NCI-H510A (cell line): Measurements from ENCODE around the gene HLA-F.

Experiments
- DNase-seq: peaks from one replicate; lab custom pipeline; 2025; lab: John Stamatoyannopoulos, UW

The HLA-F gene

GRCh38 chr6:29723262-29723665, at the start of gene HLA-F:
HLA-F (plus strand) TSS chr6:29723434; CDS start chr6:29723464, 30 bp downstream.
- DNase-seq: peak; percentile 0

DNA sequence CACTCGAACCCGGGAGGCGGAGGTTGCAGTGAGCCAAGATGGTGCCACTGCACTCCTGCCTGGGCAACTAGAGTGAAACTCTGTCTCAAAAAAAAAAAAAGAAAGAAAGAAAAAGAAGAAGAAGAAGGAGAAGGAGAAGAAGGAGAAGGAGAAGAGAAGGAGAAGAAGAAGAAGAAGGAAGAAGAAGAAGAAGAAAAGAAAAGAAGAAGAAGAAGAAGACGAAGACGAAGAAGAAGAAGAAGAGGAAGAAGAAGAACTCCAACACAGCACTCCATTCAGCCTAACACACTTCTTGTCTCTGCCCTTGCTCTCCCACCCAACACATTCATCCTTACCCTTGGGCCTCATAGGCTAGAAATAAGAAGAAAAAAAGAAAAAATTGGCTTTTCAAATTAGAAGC, 49.2 kb upstream of the HLA-F start:
- DNase-seq: no peak

- DNase-seq: no peak
Measured at GRCh38 chr6:29675561-29675960, 47.7 kb upstream of the HLA-F start.

GRCh38 chr6:29676981-29677601, 46.1 kb upstream of the HLA-F start:
- no peak for DNase-seq

GRCh38 chr6:29678114-29678513, 45.1 kb upstream of the HLA-F start:
- DNase-seq: no peak

DNA sequence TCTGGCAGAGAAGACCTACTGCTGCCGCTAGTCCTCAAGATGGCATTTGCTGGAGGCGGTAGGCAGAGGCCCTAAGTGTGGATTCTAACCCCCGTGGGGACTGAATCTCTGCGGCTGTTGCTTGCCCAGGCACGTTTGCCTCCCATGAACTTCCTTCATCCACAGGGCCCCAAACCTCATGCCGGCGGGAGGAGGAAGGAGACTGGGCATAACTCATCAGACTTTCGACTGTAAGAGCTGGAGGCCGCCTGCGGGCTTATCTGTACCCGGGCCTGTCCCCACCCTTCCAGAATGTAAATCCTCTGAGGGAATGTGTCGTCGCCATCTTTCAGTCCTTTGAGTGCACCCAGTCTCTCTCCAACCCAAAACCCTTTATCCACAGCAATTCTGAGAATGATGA, 43.3 kb upstream of the HLA-F start:
- DNase-seq: no peak

- DNase-seq: no peak
Measured at GRCh38 chr6:29680416-29680815, 42.8 kb upstream of the HLA-F start.

GRCh38 chr6:29680904-29681303, 42.3 kb upstream of the HLA-F start, which contains the start of gene ZFP57:
ZFP57 (minus strand) TSS chr6:29681152; CDS start chr6:29677003, 4,149 bp downstream.
- DNase-seq: no peak

GRCh38 chr6:29681811-29682210, 41.4 kb upstream of the HLA-F start:
- no peak for DNase-seq

GRCh38 chr6:29685718-29686326, 37.4 kb upstream of the HLA-F start:
- no peak for DNase-seq

DNA sequence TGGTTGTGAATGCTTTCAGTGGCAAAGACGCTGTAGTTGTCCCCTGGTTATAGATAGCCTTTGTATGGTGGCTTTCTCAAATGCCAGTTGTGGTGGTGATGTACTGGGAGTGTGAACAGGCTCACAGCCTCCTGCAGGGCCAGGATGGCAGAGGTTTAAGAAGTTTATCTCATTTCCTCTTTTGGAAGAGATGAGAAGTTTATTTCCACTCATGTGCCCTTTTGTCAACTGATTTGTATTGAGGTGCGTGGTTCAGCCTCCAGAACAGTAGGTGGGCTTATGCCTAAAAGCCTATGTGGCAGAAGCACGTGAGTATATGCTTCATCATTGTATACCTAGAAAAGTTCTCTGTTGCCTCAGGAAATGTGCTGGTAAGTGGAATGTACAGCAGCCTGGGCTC, 28.6 kb upstream of the HLA-F start:
- DNase-seq: no peak

DNA sequence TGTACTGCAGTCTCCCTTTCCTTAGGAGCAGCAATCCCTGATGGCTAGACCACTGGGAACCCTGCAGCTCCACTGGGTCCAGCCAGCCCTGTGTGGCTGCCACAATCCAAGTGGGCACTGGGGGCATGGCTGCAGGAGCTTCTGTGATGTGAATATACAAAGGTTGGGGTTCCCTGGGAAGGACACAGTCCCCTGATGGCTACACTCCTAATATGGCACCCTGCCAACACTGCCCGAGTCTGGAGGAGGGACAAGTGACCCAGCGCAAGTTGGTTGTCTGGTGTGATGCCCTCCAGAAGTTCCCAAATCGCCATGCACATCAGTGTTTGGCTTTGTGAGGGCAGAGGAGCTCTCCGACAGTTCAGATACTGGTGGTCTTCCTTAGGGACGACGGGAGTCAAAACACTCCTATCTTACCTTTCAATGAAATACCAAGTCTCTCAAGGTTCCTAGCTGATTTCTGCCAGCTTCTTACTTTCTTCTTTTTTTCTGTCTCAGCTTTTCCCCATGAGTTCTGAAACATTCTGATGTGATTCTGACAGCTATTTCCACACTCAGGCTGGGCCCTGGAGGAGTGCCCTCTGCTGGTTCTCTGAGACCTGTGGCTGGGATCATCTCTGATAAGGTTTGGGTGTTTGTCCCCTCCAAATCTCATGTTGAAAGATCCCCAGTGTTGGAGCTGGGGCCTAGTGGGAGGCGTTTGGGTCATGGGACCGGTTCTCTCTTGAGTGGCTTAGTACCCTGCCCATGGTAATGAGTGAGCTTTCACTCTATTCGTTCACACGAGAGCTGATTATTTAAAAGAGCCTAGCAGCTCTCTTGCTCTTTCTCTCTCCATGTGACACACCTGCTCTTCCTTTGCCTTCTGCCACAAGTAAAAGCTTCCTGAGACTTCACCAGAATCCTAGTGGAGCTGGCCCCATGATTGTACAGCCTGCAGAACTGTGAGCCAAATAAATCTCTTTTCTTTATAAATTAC, 26.8 kb upstream of the HLA-F start:
- no peak for DNase-seq

DNA sequence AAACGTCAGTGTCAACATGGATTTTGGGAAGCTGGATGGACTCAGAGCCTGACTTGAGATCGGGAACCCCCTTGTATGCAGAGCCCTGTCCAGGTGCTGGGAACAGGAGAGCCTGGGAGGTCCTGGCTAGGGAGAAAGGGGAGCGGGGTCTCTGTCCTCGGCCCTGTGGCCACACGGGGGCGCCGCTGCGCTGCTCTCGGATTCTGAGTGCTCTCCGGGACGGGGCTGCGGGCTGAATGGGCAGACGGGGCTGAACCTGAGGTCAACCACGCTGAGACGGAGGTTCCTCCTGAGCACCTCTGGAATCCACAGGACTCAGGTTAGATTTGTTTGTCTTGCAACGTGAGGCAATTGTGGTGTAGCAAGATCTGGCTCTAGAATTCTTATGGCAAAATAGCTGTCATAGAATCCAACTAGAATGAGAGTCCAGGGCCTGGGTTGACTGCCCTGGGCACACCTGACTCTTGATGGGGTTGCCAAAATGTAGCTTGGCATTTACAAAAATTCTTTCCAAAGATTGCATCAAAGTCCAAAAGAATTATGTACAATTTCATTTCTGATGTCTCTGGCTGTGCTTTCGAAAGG, 20.6 kb upstream of the HLA-F start:
- DNase-seq: no peak

GRCh38 chr6:29705389-29706231, 17.6 kb upstream of the HLA-F start:
- no peak for DNase-seq

DNA sequence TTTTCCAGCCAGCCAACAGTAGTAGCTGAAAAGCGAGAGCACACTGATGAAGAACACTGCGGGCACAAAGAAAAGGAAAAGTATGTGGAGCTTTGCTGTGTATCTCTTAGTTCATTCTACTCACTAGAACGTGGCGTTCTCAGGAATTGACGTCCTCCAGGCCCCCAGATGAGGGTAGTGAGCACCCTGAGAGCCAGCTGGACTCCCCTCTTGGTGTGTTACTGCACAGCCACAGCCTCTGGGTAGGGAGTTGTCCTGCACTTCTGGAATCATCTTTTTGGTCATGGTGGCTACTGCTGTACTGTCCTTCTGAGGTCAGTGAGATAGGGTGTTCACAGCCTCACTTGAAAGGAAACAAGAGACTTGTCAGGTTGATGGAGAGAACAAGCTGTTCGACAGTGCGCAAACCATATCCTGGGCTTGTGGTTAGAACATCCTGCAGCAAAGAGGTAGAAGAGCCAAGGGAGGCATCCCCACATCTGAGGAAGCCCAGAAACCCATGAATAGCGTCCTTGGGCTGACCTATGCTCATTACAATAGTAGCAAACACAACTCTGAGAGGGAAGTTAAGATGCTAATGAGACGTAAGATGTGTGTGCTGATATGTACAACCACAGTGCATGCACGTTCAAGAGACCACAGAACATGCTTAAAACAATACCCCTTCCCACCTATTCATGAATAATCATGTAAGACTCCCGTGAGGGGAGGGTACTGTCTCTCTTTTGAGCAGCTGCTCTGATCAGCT, 14.6 kb upstream of the HLA-F start:
- no peak for DNase-seq

- no peak for DNase-seq
Measured at GRCh38 chr6:29709188-29709587, 14.0 kb upstream of the HLA-F start.

- DNase-seq: no peak
Measured at GRCh38 chr6:29710281-29710941, 12.8 kb upstream of the HLA-F start.

DNA sequence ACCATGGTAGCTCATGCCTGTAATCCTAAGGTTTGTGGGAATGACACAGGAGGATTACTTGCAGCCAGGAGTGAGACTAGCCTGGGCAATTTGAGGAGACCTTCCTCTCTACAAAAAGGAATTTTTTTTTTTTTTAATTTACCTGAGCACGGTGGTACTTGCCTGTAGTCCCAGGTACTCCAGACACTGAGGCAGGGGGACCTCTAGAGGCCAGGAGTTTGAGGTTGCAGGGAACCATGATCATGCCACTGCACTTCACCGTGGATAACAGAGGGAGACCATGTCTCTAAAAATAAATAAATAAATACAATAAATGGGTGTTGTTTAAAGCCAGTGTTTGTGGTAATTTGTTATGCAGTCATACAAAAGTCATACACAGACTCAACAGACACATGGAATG, 2.4 kb upstream of the HLA-F start:
- no peak for DNase-seq

DNA sequence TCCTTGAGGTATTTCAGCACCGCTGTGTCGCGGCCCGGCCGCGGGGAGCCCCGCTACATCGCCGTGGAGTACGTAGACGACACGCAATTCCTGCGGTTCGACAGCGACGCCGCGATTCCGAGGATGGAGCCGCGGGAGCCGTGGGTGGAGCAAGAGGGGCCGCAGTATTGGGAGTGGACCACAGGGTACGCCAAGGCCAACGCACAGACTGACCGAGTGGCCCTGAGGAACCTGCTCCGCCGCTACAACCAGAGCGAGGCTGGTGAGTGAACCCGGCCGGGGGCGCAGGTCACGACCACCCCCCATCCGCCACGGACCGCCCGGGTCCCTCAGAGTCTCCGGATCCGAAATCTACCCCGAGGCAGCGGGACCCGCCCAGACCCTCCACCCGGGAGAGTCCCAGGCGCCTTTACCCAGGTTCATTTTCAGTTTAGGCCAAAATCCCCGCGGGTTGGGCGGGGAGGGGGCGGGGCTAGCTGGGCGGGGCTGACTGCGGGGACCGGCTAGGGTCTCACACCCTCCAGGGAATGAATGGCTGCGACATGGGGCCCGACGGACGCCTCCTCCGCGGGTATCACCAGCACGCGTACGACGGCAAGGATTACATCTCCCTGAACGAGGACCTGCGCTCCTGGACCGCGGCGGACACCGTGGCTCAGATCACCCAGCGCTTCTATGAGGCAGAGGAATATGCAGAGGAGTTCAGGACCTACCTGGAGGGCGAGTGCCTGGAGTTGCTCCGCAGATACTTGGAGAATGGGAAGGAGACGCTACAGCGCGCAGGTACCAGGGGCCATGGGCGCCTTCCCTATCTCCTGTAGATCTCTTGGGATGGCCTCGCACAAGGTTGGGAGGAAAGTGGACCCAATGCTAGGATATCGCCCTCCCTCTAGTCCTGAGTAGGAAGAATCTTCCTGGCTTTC, 693 bp downstream of the HLA-F start:
- no peak for DNase-seq
